ENCODE results near the gene TFCP2.
"Not testable (repeated sequence)": the region's sequence is repeated elsewhere in the genome, so short reads cannot be mapped to it uniquely, and the experiment has no call there.

Gene TFCP2

DNA sequence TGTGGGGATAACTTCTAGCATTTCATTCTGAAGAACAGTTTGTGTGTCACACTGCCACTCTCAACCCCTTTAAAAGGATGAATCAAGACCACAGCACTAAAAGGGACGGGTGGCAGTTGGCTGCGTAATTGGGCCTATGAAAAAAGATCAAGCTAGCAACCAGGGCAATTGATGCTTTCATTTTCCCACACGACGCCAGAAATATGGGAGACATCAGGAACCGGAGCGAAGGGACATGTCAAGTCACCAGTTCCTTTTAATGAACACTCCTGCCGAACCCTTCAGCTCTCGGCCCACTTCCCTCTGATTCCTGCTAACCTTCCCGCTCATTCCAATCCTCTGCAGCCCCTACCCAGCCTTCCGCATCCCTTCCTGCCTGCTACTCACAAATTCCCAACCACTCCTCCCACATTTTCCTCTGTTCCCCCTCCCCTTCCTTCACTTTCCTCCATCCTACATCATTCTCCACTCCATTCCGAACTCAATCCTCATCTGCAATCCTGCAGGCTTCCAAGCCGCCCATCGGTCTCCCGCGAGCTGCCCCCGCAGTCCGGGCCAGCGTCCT, 90.3 kb downstream of the TFCP2 start:
- peak in 1 of 2 donors; percentile 2 for DNase-seq (ENCODE audit: low read depth in 1 of 2, low spot score in 1 of 2)

DNA sequence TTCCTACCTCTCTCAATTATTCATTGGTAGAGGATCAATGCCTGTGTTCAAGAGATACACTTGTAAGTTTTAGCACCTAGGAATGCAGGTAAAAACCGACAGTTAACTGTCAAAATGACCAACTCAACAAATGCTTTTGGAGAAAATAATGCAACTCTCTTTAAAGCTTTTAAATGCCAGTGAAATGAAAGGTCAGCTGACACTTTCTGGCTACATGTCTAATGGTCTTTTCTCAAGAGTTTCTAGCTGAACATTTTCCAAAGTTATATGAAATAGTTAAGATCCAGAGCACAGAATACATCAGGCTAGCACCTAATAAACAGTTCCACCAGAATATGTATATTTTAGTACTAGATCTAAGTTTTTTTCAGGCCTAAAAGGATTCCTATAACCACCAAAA, 91.5 kb downstream of the TFCP2 start:
- DNase-seq (ENCODE audit: low read depth in 1 of 2, low spot score in 1 of 2): no peak

DNA sequence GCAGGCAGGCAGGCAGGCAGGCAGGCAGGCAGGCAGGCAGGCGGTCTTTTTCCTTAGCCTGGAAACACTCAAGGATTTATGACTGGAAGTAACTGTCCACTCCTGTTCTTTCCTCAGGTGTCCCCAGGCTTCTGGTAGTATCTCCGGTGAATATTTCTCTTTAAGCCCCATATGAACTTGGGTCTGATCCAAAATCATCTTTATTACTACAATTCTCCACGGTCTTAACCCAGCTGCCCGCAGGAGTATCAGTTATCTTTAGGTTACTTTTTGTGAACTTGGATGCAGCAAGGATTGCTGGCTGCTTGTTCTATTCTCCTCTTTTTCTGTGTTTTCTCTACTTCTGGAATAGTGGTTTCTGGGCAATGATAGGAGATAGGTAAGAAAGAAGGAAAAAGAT, 92.8 kb downstream of the TFCP2 start:
- DNase-seq (ENCODE audit: low read depth in 1 of 2, low spot score in 1 of 2): no peak

DNA sequence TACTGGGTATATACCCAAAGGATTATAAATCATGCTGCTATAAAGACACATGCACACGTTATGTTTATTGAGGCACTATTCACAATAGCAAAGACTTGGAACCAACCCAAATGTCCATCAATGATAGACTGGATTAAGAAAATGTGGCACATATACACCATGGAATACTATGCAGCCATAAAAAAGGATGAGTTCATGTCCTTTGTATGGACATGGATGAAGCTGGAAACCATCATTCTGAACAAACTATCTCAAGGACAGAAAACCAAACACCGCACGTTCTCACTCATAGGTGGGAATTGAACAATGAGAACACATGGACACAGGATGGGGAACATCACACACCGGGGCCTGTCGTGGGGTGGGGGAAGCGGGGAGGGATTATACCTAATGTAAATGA, 94.1 kb downstream of the TFCP2 start:
- not testable (repeated sequence) for DNase-seq (ENCODE audit: low read depth in 1 of 2, low spot score in 1 of 2)

DNA sequence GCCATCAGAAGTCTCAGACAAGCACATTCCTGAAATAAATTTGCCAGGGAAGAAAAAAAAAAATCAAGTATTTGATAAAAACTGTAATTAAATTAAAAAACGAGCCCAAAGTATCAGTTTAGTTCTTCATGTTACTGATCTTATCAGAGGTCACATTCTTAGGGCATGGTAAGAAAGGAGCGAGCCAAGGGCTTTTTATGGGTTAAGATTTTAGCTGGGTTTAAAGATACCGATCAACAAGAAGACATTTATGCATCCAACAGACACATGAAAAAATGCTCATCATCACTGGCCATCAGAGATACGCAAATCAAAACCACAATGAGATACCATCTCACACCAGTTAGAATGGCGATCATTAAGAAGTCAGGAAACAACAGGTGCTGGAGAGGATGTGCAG, 94.6 kb downstream of the TFCP2 start:
- DNase-seq (ENCODE audit: low read depth in 1 of 2, low spot score in 1 of 2): not testable (repeated sequence)

DNA sequence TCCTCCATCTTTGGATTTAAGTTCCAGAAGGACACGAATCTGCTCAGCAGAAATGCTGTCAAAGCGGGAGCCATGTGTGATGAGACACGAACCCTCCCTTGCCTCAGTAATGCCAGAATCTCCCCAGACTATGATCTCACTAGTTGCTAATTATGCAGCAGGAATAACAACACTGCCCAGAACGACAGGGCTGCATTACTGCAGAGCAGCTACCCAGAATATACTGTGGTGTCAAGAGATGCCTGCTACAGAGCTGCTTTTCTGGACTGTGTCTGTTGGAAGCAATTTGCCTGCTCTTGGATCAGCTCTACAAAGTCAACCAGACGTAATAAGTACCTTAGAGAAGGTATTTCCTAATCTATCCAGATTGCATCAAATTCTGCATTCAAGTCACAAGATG, 95.0 kb downstream of the TFCP2 start:
- no peak for DNase-seq (ENCODE audit: low read depth in 1 of 2, low spot score in 1 of 2)

DNA sequence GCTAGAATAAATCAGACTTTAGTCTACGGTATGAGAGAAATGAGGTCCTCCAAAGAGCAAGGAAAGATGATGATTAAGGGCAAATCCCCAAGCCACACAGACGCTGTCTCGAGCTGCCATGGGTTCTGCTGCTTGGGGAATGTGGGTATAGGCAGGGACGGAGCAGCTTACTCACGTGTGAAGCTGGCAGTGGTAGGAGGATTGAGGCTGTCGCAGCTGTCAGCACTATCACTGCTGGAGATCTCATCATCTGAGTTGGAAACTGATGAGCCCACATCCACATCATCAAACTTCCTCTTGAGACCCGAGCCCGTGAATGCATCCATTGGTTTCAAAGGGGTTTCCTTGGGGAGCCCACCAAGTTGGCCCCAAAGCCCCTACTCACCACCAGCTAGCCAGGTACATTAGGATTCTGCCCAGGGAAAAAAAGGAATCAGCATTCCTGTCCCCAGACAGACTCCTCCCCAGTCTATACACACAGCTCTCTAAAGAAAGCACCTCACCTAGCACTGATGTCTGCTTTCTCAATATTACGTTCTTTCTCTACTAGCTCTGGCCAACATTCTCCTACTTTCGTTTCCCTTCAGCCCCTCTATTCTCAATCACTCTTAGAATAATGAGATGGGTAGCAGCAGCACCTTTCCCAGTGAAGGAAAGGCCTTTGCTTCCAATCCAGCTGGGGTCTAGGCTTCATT, 96.6 kb downstream of the TFCP2 start:
- peak in 1 of 2 donors; percentile 10 for DNase-seq (ENCODE audit: low read depth in 1 of 2, low spot score in 1 of 2)

DNA sequence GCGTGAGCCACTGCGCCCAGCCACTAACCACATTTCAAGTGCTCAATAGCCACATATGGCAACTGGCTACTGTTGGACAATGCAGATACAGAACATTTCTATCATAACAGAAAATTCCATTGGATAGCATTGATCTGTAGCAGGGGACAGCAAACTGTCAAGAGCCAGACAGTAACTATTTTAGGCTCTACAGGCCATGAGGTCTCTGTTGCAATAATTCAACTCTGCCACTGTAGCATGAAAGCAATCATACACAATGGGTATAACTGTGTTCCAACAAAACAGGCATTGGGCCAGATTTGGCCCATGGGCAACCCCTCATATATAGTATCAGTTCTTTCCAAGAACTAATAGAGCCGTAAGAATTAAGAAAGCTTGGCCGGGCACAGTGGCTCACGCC, 97.5 kb downstream of the TFCP2 start:
- DNase-seq (ENCODE audit: low read depth in 1 of 2, low spot score in 1 of 2): no peak

DNA sequence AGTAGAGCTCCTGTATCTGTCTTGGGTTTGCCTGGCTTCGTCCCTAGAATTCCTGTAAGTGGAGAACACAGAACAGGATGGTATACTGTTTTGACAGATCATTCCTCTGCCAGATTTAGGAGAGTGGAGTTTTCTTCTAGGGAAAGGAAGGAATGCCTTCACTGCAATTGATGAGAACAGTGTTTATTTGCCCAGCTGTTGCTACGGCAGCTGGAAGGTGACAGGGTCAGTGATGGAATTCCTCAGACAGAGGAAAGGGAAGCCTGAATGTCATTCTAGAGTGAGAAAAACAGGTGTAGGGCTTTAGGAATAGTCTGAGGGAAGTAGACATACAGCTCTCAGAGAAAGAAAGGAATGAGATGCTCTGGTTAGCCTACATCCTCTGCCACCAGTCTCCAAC, 101.3 kb downstream of the TFCP2 start:
- DNase-seq (ENCODE audit: low read depth in 1 of 2, low spot score in 1 of 2): no peak

DNA sequence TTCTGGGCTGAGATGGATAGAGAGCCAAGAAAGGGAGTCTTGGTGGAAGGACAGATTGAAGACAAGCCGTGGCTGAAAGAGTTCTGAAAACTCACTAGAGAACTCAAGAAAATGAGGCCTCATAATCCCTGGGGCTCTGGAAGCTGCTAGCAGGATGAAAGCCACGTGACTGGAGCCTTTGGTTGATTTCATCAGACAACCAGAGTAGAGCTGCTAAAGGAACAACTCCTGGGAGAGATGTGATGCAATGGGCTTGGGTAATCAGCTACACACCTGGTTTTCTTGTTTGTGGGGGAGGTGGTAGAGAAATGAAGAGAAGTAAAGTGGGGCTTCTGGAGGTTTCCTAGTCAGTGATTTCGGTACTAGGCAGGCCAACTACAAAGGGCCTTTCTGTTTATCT, 102.9 kb downstream of the TFCP2 start:
- DNase-seq (ENCODE audit: low read depth in 1 of 2, low spot score in 1 of 2): no peak

DNA sequence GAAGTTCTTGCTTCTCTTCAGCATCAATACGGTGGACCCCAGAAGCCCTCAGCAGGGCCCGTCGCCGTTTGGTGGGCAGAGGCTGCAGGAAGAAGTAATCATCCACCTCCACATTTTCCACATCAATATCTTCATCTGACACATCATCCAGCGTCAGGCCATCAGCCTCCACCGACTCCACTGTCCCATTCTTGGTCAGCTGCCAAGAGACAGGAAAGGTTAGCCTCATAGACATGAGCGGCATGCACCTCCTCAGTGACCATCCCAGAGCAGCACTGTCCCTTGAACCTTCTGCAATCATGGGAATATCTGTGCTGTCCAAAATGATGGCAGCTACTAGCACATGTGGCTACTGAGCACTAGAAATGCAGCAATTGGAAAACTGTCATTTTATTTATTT, 105.2 kb downstream of the TFCP2 start:
- no peak for DNase-seq (ENCODE audit: low read depth in 1 of 2, low spot score in 1 of 2)

DNA sequence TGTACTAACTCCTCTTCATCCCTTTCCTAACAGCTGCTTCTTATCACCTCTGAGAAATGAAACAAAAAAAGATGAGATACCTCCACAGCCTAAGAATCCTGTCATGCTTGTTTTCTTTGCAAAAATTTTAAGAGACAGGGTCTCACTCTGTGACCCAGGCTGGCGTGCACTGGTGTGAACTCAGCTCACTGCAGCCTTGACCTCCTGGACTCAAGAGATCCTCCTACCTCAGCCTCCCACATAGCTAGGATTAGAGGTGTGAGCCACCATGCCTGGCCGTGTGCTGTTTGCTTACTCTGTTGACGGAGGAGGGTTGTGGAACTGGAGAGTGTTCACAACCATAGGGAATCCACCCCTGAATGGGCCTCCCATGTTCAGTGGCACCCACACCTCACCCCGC, 105.7 kb downstream of the TFCP2 start:
- DNase-seq (ENCODE audit: low read depth in 1 of 2, low spot score in 1 of 2): no peak

DNA sequence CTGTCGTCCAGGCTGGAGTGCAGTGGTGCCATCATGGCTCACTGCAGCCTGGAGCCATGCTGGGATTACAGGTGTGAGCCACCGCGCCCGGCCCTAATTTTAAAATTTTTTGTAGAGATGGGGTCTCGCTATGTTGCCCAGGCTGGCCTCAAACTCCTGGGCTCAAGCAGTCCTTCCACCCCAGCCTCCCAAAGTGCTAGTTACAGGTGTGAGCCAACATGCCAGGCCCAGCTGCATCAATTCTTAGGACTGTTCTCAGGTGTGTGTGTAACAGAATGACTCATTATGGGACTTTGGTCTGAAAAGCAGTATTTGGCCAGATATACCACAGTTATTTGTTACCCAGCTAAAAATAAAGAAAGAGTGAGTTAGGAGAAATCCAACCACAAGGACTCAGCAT, 107.4 kb downstream of the TFCP2 start:
- DNase-seq (ENCODE audit: low read depth in 1 of 2, low spot score in 1 of 2): no peak

DNA sequence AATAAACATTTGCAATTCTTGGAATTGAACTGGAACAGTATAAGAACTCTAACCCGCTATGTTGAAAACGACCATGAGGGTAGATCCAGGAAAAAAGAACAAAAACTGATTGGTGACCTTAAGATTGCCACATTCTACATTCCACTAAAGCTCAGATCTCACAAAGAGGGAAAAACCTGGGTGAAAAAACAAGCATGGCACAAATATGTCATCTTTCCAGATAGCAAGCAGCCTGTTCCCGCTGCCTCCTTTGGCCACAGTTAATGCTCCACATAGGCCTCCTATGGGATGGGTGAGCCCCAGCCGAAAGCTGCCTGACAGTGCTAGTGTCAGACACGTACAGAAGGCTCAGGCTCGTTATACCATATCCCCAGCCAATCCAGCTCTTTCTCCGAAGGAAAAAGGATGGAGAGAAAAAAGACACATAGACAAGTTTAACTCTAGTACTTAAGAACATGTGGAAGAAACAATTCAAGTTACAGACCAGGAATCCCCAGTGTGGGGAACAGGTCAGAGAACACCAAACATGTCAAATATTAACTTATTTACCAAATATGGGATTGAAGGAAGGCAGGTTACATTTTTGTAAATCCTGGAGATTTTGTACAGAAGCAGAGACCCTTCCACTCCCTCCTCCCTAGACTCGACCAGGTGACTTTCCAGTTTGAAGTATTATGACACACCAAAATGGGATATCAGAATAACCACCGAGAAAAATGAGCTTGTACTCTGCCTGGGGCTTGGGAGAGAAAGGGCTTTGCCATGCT, 110.1 kb downstream of the TFCP2 start:
- no peak for DNase-seq (ENCODE audit: low read depth in 1 of 2, low spot score in 1 of 2)

DNA sequence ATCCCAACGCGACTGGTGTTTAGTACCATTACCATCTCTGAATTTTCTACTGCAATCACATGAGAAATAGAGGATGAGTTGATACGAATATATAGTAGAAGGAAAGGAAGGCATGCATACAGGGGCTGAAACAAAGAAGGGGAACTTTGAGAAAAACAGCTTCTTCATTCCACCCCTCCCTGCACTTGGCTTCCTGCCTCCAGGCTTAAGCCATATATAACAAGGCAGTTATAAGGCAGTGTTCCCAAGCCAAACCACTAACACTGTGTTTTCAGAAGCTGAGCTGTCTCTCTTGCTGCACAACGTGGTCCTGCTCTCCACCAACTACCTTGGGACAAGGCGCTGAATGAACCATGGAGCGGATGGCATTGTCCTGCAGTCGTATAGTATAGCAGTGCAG, 113.8 kb downstream of the TFCP2 start:
- no peak for DNase-seq (ENCODE audit: low read depth in 1 of 2, low spot score in 1 of 2)

DNA sequence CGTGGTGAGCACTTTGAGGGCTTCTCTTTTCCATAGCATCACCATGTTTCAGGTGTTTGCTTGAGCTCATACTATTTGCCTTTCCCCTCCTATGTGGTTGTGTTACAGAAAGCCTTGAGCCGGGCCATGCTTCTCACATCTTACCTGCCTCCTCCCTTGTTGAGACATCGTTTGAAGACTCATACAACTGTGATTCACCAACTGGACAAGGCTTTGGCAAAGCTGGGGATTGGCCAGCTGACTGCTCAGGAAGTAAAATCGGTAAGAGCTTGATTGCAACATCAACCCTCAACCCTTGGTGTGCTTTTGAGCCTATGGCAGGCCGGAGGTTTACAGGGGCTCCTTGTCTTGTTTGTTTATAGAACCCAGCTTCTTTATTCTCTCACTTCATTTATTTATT, 116.7 kb downstream of the TFCP2 start:
- DNase-seq (ENCODE audit: low read depth in 1 of 2, low spot score in 1 of 2): no peak

DNA sequence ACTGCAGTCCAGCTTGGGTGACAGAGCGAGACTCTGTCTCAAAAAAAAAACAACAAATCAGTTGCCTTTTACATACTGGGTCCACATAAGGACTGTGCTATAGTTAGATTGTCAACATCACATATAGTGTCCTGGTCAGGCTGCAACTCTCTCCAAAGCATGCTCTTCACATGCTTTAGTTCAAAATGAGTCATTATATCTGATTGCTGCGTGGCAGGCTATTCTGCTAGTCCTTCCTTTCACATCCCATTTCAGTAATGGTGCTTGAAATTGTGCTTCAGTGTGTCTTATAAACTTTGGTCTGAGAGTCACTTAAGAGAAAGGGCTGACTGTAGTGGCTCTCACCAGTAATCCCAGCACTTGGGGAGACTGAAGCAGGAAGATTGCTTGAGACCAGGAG, 117.9 kb downstream of the TFCP2 start:
- DNase-seq (ENCODE audit: low read depth in 1 of 2, low spot score in 1 of 2): no peak

DNA sequence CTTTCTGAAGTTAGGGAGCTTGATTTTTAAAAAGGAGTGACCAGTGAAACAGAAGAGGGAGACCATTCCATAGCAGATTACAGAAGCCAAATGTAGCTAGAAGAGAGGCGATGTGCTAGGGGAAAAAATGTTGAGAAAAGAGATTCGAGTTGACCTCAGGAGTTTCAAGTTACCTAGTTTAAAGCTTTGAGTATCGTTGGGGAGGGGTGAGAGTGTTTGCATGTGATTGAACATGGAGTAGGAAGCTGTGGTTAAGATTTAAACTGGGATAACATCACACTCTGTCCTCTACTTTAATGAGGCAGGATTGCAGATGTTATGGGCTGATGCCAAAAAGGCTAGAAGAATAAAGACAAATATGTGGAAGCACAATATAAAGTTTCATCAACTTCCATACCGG, 121.1 kb downstream of the TFCP2 start:
- no peak for DNase-seq (ENCODE audit: low read depth in 1 of 2, low spot score in 1 of 2)

DNA sequence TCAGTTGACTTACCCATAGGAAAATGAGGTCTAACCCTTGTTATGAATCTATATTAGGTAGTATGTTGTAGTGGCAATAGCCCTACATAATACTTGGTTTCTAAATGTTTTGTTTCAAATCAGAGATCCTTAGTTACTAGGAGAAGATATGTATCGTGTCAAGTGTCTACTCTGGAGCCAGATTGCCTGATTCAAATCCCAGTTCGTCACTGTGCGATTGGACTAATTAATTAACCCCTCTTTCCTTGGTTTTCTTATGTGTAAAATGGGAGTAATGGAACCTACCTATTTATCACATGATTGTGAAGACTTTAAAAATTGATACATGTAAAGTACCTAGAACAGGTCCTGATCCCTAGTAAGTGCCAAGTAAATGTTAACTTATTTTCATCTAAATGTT, 123.4 kb downstream of the TFCP2 start:
- DNase-seq (ENCODE audit: low read depth in 1 of 2, low spot score in 1 of 2): no peak

DNA sequence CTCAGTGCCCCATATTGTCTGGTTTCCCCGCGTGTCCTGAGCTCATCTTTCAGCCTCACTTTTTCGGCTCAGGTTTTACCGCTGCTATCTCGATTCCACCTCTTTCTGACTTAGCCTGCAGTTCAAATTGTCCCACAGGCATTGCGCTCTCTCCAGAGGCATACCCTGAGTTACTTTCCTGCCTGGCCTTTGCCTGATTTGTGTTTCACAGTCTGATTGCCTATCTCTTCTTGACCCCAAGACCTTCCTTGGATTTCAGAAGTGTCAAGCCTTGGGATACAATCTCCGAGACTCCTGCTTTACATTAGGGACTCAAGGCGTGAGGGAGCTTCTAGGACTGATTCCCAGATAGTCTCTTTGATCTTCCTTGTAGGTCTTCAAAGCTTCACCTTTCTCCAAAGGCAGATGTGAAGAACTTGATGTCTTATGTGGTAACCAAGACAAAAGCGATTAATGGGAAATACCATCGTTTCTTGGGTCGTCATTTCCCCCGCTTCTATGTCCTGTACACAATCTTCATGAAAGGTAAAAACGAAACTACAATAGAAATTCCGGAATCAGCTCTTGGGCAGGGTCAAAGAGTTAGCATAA, 124.2 kb downstream of the TFCP2 start:
- no peak for DNase-seq (ENCODE audit: low read depth in 1 of 2, low spot score in 1 of 2)

DNA sequence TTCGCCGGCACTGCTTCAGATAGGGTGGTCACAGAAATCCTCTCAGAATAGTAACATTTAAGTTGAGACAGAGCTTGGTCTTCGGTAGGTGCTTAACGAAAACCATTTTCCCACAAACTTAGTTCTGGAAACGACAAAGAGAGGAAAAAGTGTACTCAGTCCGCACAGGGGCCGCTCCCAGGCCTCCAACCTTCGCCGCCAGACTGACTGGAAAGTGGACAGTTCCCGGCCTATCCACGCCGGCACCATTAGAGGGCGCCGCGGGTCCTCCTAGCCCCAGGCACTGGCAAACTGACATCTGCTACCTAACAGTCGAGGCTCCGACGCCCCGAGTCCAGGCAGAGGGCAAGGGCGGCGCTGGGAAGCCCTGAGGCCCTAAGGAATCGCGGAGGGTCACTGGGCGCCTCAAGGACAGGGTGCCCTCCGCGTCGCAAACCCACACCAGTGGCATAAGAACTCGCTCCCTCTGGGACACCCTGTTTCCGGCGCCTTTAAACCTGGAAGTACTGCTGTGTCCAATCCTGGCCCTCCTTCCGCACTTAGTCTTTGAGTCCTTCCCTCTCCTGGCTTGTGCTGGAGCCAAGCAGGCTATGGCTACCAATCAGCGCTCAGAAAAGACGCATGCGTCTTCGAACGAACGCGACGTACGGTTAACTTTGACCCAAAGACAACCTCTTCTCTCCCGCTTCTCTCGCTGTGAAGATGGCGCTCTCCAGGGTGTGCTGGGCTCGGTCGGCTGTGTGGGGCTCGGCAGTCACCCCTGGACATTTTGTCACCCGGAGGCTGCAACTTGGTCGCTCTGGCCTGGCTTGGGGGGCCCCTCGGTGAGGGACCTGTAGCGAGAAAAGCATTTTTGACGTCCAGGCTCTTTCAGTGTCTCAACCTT, 125.0 kb downstream of the TFCP2 start, which contains the start of gene LETMD1:
TSS of gene LETMD1 (plus strand) at position 673 of the 886 bp plus-strand sequence. CDS start at position 703, 30 bp downstream.
- peak; percentile 80 to 91 for DNase-seq (ENCODE audit: low read depth in 1 of 2, low spot score in 1 of 2)
